KG1 (cell line): ENCODE results near the gene PUDP.
"Not testable (repeated sequence)": the region's sequence is repeated elsewhere in the genome, so short reads cannot be mapped to it uniquely, and the experiment has no call there.

ENCODE experiments used
- DNase-seq: peaks from one replicate; lab custom pipeline; 2025; lab: John Stamatoyannopoulos, UW

The PUDP gene

GRCh38 chrX:7147978-7148854 lies at the start of gene PUDP:
Gene PUDP (minus strand): TSS chrX:7148153. CDS start chrX:7148113, 40 bp downstream.
- DNase-seq, result peak; percentile 31

- DNase-seq, result no peak
Observed at GRCh38 chrX:7194606-7195005, 46.7 kb upstream of the PUDP start.

GRCh38 chrX:7192871-7193270 lies 44.9 kb upstream of the PUDP start:
- no peak for DNase-seq

- DNase-seq, result no peak
Observed at GRCh38 chrX:7191681-7192110, 43.7 kb upstream of the PUDP start.

GRCh38 chrX:7190157-7190556 lies 42.2 kb upstream of the PUDP start:
- no peak for DNase-seq

- no peak for DNase-seq
Observed at GRCh38 chrX:7188672-7189071, 40.7 kb upstream of the PUDP start.

- DNase-seq, result no peak
Observed at GRCh38 chrX:7184816-7185215, 36.9 kb upstream of the PUDP start.

- DNase-seq, result no peak
Observed at GRCh38 chrX:7179446-7179845, 31.5 kb upstream of the PUDP start.

GRCh38 chrX:7178859-7179258 lies 30.9 kb upstream of the PUDP start:
- DNase-seq, result not testable (repeated sequence)

GRCh38 chrX:7170898-7171297 lies 22.9 kb upstream of the PUDP start:
- no peak for DNase-seq

GRCh38 chrX:7169627-7170026 lies 21.7 kb upstream of the PUDP start:
- DNase-seq, result no peak

- no peak for DNase-seq
Observed at GRCh38 chrX:7168371-7168770, 20.4 kb upstream of the PUDP start.

GRCh38 chrX:7164174-7164573 lies 16.2 kb upstream of the PUDP start:
- no peak for DNase-seq

GRCh38 chrX:7163146-7163677 lies 15.3 kb upstream of the PUDP start:
- DNase-seq, result no peak

GRCh38 chrX:7159149-7159861 lies 11.4 kb upstream of the PUDP start:
- DNase-seq, result no peak

GRCh38 chrX:7158468-7158990 lies 10.6 kb upstream of the PUDP start:
- no peak for DNase-seq

GRCh38 chrX:7156879-7157278 lies 8.9 kb upstream of the PUDP start:
- no peak for DNase-seq

GRCh38 chrX:7155163-7155562 lies 7.2 kb upstream of the PUDP start:
- no peak for DNase-seq

GRCh38 chrX:7154041-7154597 lies 6.2 kb upstream of the PUDP start:
- no peak for DNase-seq

- DNase-seq, result no peak
Observed at GRCh38 chrX:7153231-7153630, 5.3 kb upstream of the PUDP start.

- DNase-seq, result no peak
Observed at GRCh38 chrX:7149411-7149810, 1.5 kb upstream of the PUDP start.

GRCh38 chrX:7147413-7147977 lies 458 bp downstream of the PUDP start, which contains the start of gene STS:
Gene STS (plus strand): TSS chrX:7147712. CDS start chrX:7253200, 105,488 bp downstream.
- DNase-seq, result no peak
